HG02884 (cell line): ENCODE measurements around the gene SLC45A2.
"Not testable (repeated sequence)": the region's sequence is repeated elsewhere in the genome, so short reads cannot be mapped to it uniquely, and the experiment has no call there.

Source experiments
- ATAC-seq: cut with Tn5 transposase; IDR thresholded peaks from one replicate; pipeline ENCODE4 v1.9.1; 2021; ENCODE audit warnings: mild to moderate bottlenecking, moderate library complexity; ENCODE audit not compliant: unreplicated experiment

The SLC45A2 gene

GRCh38 chr5:33984671-33985124 lies at the start of gene SLC45A2:
Gene SLC45A2 (minus strand): TSS chr5:33984693. CDS start chr5:33984583, 110 bp downstream.
- no peak for ATAC-seq

- ATAC-seq, result no peak
These were observed 47.5 kb upstream of the SLC45A2 start for GRCh38 chr5:34031966-34032365.

GRCh38 chr5:34031117-34031516 lies 46.6 kb upstream of the SLC45A2 start:
- ATAC-seq, result no peak

GRCh38 chr5:34030585-34030984 lies 46.1 kb upstream of the SLC45A2 start:
- not testable (repeated sequence) for ATAC-seq

- ATAC-seq, result no peak
These were observed 45.6 kb upstream of the SLC45A2 start for GRCh38 chr5:34030048-34030447.

GRCh38 chr5:34028349-34028748 lies 43.9 kb upstream of the SLC45A2 start:
- ATAC-seq, result no peak

GRCh38 chr5:34026089-34026761 lies 41.7 kb upstream of the SLC45A2 start:
- no peak for ATAC-seq

- ATAC-seq, result peak; percentile 78
These were observed 37.7 kb upstream of the SLC45A2 start for GRCh38 chr5:34022121-34022705.

- no peak for ATAC-seq
These were observed 36.8 kb upstream of the SLC45A2 start for GRCh38 chr5:34021334-34021733.

- no peak for ATAC-seq
These were observed 36.2 kb upstream of the SLC45A2 start for GRCh38 chr5:34020726-34021125.

GRCh38 chr5:34017254-34017653 lies 32.8 kb upstream of the SLC45A2 start:
- no peak for ATAC-seq

GRCh38 chr5:34016750-34017149 lies 32.3 kb upstream of the SLC45A2 start:
- no peak for ATAC-seq

GRCh38 chr5:34016222-34016621 lies 31.7 kb upstream of the SLC45A2 start:
- ATAC-seq, result no peak

GRCh38 chr5:34015120-34015822 lies 30.8 kb upstream of the SLC45A2 start:
- ATAC-seq, result no peak

- no peak for ATAC-seq
These were observed 30.1 kb upstream of the SLC45A2 start for GRCh38 chr5:34014626-34015025.

GRCh38 chr5:34013547-34013946 lies 29.1 kb upstream of the SLC45A2 start:
- no peak for ATAC-seq

GRCh38 chr5:34012791-34013190 lies 28.3 kb upstream of the SLC45A2 start:
- no peak for ATAC-seq

GRCh38 chr5:34011536-34011935 lies 27.0 kb upstream of the SLC45A2 start:
- no peak for ATAC-seq

- ATAC-seq, result not testable (repeated sequence)
These were observed 25.7 kb upstream of the SLC45A2 start for GRCh38 chr5:34010146-34010545.

- no peak for ATAC-seq
These were observed 25.1 kb upstream of the SLC45A2 start for GRCh38 chr5:34009610-34010009.

- ATAC-seq, result no peak
These were observed 24.3 kb upstream of the SLC45A2 start for GRCh38 chr5:34008802-34009201.
